GM12878 (cell line): Measurements from ENCODE around the gene C1orf115. TPM values are rescaled to one million over a fixed set of nuclear protein-coding genes. Genes with fewer than 3 reads are reported as not detected.

Source experiments
- BRCA1 ChIP-seq: IDR thresholded peaks from 2 replicates; pipeline ENCODE4 v1.6.1; 2011; ENCODE audit warnings: low read depth, low read length, improper control_type of control experiment
- CBX5 ChIP-seq: sonication (generic); IDR thresholded peaks from 2 replicates; pipeline ENCODE4 v1.6.1; 2016; ENCODE audit warnings: low read depth, moderate library complexity, mild to moderate bottlenecking, inconsistent platforms
- HDAC2 ChIP-seq: fragments of 200-600 bp; sonication (generic); IDR thresholded peaks from 2 replicates; pipeline ENCODE4 v1.6.1; 2017
- HDGF ChIP-seq: fragments of 450-650 bp; IDR thresholded peaks from 2 replicates; pipeline ENCODE4 v1.6.1; 2016; ENCODE audit warnings: antibody characterized with exemption
- MYB ChIP-seq: fragments of 150-350 bp; IDR thresholded peaks from 2 replicates; pipeline ENCODE4 v1.6.1; 2014; ENCODE audit warnings: mild to moderate bottlenecking, low read depth, low read length, borderline replicate concordance
- NR2F1 ChIP-seq: fragments of 450-650 bp; conservative IDR thresholded peaks from 2 replicates; pipeline ENCODE4 v1.6.1; 2017; ENCODE audit warnings: mild to moderate bottlenecking
- PAX8 ChIP-seq: fragments of 450-650 bp; IDR thresholded peaks from 2 replicates; pipeline ENCODE4 v1.6.1; 2017; ENCODE audit warnings: mild to moderate bottlenecking, moderate library complexity
- SPI1 ChIP-seq: IDR thresholded peaks from 2 replicates; pipeline ENCODE4 v1.6.1; 2011; ENCODE audit warnings: low read depth, mild to moderate bottlenecking, low read length, moderate library complexity, borderline replicate concordance; ENCODE audit not compliant: insufficient read depth
- TCF7 ChIP-seq: IDR thresholded peaks from 2 replicates; pipeline ENCODE4 v1.6.1; 2014; ENCODE audit warnings: antibody characterized with exemption, borderline replicate concordance
- YY1 ChIP-seq: IDR thresholded peaks from 2 replicates; pipeline ENCODE4 v1.6.1; 2011; ENCODE audit warnings: low read depth, mild to moderate bottlenecking, low read length
- polyA plus RNA-seq, 11 experiments: library from polyadenylated mRNA; depleted of rRNA in 4 of 11; unstranded in 6 of 11; stranded (reverse) in 5 of 11; fragments of >200 nt; fragmentation: Nextera tagmentation in 4 of 11; fragmentation: Illumina TruSeq in 1 of 11; extraction: Ambion mirVana in 4 of 11; extraction: Trizol in 1 of 11; gene quantifications; 1 replicate in 1 of 11; 2 replicates in 10 of 11; pipeline versions ENCODE4 v1.2.1 to v1.2.3, GENCODE V29; 2011 to 2016; ENCODE audit warnings: inconsistent platforms in 2 of 11, missing spikeins in 2 of 11, low read depth in 1 of 11
- total RNA-seq, 4 experiments: library from RNA; depleted of rRNA in 3 of 4; stranded (reverse); fragments of >200 nt in 3 of 4; fragmentation: Illumina TruSeq in 1 of 4; extraction: Trizol in 1 of 4; gene quantifications; 2 replicates each; pipeline versions ENCODE4 v1.2.1 to v1.2.3, GENCODE V29; 2013 to 2021
- TF ChIP-seq, protein P1 (sequence below): fragments of 450-650 bp; IDR thresholded peaks from 2 replicates; pipeline ENCODE4 v1.6.1; 2017; ENCODE audit warnings: mild to moderate bottlenecking, moderate library complexity
- TF ChIP-seq, protein P2 (sequence below): fragments of 150-350 bp; IDR thresholded peaks from 2 replicates; pipeline ENCODE4 v1.6.1; 2014; ENCODE audit warnings: mild to moderate bottlenecking, low read depth, low read length
- TF ChIP-seq, protein P3 (sequence below): fragments of 450-650 bp; IDR thresholded peaks from 2 replicates; pipeline ENCODE4 v1.6.1; 2014; ENCODE audit warnings: mild to moderate bottlenecking

C1orf115 gene
- total and polyA plus RNA-seq, 10 of the 15 experiments (the other 5 are each of a cell fraction or from before 2014, with no cell fraction given) = 0.52 to 5.0 (median 4.1) TPM

DNA sequence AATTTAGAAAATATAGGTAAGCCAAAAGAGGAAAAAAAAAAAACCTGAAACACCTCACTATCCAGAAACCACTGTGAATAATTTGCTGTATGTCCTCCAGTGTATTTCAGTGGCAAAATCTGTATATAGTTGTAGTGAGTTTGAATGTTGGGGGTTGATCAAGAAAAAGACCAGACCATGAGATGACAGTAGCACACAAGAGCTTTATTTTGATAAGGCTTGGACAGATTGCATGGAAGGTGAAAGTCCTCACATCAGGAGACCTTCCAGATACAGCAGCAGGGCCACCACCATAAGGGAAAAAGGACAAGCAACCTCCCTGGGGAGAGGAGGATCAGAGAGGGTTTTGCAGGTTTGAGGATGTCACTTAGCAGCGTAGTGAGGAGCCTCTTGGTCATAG lies 16.2 kb upstream of the C1orf115 start (continued):
- TF ChIP-seq, protein P1, sequence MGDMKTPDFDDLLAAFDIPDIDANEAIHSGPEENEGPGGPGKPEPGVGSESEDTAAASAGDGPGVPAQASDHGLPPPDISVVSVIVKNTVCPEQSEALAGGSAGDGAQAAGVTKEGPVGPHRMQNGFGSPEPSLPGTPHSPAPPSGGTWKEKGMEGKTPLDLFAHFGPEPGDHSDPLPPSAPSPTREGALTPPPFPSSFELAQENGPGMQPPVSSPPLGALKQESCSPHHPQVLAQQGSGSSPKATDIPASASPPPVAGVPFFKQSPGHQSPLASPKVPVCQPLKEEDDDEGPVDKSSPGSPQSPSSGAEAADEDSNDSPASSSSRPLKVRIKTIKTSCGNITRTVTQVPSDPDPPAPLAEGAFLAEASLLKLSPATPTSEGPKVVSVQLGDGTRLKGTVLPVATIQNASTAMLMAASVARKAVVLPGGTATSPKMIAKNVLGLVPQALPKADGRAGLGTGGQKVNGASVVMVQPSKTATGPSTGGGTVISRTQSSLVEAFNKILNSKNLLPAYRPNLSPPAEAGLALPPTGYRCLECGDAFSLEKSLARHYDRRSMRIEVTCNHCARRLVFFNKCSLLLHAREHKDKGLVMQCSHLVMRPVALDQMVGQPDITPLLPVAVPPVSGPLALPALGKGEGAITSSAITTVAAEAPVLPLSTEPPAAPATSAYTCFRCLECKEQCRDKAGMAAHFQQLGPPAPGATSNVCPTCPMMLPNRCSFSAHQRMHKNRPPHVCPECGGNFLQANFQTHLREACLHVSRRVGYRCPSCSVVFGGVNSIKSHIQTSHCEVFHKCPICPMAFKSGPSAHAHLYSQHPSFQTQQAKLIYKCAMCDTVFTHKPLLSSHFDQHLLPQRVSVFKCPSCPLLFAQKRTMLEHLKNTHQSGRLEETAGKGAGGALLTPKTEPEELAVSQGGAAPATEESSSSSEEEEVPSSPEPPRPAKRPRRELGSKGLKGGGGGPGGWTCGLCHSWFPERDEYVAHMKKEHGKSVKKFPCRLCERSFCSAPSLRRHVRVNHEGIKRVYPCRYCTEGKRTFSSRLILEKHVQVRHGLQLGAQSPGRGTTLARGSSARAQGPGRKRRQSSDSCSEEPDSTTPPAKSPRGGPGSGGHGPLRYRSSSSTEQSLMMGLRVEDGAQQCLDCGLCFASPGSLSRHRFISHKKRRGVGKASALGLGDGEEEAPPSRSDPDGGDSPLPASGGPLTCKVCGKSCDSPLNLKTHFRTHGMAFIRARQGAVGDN = no peak
- TF ChIP-seq, protein P2, sequence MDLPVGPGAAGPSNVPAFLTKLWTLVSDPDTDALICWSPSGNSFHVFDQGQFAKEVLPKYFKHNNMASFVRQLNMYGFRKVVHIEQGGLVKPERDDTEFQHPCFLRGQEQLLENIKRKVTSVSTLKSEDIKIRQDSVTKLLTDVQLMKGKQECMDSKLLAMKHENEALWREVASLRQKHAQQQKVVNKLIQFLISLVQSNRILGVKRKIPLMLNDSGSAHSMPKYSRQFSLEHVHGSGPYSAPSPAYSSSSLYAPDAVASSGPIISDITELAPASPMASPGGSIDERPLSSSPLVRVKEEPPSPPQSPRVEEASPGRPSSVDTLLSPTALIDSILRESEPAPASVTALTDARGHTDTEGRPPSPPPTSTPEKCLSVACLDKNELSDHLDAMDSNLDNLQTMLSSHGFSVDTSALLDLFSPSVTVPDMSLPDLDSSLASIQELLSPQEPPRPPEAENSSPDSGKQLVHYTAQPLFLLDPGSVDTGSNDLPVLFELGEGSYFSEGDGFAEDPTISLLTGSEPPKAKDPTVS = no peak
- TF ChIP-seq NR2F1 (no peak), HDAC2 (no peak), TCF7 (no peak), YY1 (no peak), CBX5 (no peak), SPI1 (no peak), HDGF (no peak), BRCA1 (no peak), MYB (no peak), PAX8 (no peak)
- TF ChIP-seq, protein P3, sequence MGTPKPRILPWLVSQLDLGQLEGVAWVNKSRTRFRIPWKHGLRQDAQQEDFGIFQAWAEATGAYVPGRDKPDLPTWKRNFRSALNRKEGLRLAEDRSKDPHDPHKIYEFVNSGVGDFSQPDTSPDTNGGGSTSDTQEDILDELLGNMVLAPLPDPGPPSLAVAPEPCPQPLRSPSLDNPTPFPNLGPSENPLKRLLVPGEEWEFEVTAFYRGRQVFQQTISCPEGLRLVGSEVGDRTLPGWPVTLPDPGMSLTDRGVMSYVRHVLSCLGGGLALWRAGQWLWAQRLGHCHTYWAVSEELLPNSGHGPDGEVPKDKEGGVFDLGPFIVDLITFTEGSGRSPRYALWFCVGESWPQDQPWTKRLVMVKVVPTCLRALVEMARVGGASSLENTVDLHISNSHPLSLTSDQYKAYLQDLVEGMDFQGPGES = no peak
